HG02623 (cell line): ENCODE results near the gene SMARCB1.

Experiments
- ATAC-seq: cut with Tn5 transposase; IDR thresholded peaks from one replicate; pipeline ENCODE4 v1.9.1; 2021; ENCODE audit warnings: moderate library complexity; ENCODE audit not compliant: unreplicated experiment

SMARCB1 gene

DNA sequence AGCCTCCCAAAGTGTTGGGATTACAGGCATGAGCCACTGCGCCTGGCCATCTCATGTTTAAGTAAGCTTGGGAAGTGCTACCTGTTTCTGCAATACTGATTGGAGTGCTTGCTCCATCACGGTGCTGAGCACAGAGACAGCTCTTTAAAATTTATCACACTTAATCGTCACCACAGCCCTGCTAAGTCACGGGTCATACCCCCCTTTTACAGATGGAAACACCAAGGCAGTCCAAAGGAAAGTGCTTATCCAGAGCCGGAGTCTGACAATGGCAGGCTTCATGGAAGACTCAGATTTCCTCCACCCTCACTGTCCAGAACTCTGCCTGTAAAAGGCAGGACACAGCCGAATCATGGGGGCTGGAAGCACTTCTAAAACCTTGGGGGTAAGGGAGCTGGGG, 26.7 kb upstream of the SMARCB1 start:
- ATAC-seq, result no peak

GRCh38 chr22:23762842-23763578, 23.8 kb upstream of the SMARCB1 start, which contains the start of gene C22orf15:
Gene C22orf15, plus strand, starts transcription at chr22:23762990. Its CDS starts 317 bp downstream, at chr22:23763307.
- ATAC-seq, result no peak

DNA sequence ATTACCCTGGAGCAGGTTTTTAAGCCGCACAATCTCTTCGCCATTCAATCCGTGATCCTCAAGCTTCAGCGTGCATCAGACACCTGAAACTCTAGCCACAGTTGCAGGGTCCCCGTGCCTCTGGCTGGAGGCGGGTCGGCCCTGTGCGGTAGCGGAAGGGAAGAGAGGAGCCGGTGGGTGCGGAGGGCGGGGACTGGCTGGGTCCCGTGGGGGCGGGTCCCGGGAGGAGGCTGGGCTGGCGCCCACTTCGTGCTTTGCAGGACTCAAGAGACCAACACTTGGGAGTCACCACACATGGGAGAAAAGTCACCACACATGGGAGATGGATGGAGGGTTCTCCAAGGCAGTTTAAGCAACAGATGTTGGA, 23.2 kb upstream of the SMARCB1 start:
- ATAC-seq, result no peak

DNA sequence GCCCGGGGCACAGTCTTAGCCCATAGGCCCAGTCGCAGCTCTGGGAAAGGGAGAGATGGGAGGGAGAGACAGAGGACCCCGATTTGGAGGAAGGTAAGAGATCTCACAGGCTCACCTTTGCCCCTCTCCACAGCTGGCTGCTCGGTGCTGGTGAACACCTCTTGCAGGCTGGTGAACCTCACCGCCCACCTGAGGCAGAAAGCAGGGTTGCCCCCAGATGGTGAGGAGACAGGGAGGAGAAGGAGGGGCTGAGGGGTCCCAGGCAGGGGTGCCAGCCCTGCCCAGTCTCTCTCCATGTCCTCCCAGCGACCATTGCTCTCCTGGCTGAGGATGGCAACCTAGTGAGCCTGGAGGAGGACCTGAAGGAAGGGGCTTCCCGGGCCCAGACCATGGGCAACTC, 22.8 kb upstream of the SMARCB1 start:
- ATAC-seq, result no peak

DNA sequence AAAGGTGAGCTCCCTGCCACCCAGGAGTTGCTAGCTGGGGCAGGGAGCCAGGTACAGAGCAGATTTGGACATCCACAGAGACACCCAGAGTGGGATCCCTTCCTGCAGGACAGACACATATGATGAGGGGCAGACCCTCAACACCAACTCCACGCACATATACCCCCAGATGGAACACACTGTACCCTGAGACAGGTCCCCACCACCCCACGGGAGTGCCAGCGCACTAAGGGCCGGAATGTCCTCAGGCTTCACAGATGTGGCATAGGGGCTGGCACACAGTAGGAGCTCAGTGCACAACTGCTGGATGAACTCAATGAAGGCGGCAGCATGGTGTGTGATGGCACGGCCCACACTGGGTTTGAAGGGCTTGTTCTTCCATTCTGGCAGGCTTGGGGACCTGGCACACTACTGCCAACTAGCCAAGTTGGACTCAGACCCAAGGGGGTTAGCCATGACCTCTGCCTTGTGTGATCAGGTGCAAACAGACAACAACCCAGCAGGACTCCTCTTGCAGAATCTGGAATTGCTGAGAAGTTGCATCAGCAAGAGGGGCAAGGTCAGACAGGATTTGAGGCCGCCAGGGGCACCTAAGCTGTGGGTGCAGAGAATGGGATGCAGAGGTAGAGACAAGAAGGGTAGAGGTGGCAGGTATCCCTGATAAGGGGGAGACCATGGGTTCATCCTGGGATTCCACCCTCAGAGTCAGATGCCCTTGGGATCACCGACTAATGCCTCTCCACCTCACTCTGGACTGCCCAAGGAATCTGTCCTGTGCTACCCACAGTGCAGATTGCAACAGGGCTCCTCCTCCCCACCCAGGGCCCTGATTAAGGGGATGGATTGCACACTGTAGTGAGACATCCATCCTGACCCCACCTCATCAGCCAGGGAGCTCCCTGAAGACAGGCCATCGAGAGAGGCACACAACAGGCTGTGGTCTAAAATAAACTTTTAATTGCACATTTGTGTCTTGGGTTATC, 21.6 kb upstream of the SMARCB1 start:
- no peak for ATAC-seq

- ATAC-seq, result no peak
Measured at GRCh38 chr22:23767303-23767672, 19.5 kb upstream of the SMARCB1 start.

DNA sequence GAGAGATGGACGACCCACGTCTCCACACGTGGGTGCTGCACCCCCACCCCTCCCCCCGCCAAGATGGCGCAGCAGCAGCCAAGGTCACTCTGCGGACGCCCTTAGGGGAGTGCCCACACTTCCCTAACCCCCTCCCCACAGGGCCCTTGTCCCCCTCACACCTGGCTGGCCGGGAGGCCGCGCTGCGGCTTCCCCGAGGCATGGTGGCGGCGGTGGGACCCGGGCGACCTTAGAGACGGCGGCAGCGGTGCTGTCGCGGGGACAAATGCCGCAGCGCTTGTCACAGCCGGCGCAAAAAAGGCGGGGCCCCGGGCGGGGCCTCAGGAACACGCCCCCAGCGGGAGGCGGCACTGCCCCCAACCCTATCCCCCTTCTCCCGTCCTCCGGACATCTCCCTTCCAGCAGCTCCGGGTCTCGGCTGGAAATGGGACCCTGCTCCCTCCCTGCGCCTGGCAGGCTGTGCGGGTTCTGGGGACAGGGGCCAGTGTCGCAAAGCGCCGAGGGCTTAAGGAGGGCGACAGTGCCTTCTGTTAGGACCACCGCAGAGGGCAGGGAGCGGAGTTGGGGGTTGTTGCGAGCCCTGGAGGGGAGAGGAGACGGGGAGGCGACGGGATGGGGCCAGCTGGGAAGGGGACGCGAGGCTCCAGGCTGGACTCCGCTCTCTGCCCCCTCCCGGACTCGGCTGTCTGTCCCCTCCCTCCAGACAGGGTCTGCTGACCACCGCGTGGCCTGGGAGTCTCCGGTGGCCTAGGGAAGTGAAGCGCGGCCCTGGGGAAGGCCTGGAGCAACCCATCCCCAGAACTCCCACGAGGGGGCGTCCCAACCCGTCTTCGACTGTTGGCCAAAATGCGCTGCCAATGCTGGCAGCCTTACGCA, 18.9 kb upstream of the SMARCB1 start, which contains the start of gene CHCHD10:
Gene CHCHD10 (minus strand): TSS at position 300 of the 876 bp plus-strand sequence. CDS start 98 bp downstream, at position 202.
- no peak for ATAC-seq

DNA sequence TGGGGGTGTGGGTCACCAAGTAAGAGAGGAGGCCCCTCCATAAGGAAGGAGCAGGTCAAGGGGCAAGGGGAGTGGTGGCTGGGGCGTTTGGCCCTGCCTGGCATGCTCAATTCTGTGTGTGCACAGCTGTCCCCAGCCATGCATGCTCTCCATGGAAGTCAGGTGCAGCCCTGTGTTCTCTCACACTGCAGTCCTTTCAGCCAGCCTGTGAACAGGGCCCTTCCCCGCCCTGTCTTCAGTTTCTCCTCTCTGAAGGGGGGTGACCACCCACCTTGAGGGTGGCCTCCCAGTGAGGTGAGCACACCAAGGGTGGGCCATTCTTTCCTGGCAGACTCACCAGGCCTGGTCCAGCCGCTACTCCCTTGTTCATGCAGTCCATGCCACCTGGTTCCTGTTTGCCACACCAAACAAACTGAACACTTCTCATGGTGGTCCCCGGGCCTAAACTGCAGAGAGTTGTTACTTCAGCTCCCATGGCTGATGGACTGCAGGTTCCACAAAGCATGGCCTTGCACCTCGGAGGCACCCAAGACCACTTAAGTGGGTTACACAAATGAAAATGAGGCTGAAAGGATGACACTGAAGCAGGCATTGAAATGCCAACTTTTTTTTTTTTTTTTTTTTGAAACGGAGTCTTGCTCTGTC, 17.3 kb upstream of the SMARCB1 start:
- no peak for ATAC-seq

GRCh38 chr22:23772315-23772648, 14.5 kb upstream of the SMARCB1 start:
- no peak for ATAC-seq

- no peak for ATAC-seq
Measured at GRCh38 chr22:23772649-23773473, 13.9 kb upstream of the SMARCB1 start, which contains the start of gene MMP11. Gene MMP11, plus strand, starts transcription at chr22:23772849. Its CDS starts 22 bp downstream, at chr22:23772871.

GRCh38 chr22:23773483-23774113, 13.2 kb upstream of the SMARCB1 start:
- no peak for ATAC-seq

DNA sequence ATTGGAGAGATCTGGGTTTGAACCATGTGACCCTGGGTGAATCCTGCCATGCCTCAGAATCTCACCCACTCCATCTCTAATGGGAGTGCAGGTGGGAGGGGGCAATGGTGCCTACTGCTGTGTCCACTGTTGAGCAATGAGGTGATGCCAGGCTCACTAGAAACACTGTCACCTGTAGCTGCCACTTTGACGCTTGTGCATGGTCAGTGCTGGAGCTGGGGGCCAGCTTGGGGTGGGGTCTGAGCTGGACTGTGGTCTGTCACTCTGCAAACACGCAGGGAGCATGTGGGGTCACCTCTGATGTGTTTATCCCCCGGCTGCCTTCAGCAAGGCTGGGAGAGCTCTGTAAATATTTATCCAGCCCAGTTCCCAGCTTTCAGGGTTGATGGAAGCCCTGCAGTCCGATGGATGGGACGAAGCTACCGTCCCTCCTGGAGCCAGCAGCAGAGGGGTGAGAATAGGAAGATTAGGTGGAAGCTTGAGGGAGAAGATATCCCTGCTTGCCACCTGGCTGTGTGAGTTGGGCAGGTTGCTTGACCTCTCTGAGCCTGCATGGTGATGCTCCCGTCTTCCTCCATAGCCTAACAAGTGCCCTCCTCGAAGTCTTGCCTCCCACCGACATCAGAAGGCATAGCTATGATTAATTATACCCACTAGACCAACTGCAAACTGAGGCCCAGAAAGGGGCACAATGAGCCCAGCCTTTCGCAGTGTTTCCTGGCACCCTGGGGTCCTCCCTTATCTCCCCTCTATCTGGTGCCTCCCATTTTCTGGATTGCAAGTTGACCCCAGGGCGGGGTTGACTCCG, 12.4 kb upstream of the SMARCB1 start:
- no peak for ATAC-seq

DNA sequence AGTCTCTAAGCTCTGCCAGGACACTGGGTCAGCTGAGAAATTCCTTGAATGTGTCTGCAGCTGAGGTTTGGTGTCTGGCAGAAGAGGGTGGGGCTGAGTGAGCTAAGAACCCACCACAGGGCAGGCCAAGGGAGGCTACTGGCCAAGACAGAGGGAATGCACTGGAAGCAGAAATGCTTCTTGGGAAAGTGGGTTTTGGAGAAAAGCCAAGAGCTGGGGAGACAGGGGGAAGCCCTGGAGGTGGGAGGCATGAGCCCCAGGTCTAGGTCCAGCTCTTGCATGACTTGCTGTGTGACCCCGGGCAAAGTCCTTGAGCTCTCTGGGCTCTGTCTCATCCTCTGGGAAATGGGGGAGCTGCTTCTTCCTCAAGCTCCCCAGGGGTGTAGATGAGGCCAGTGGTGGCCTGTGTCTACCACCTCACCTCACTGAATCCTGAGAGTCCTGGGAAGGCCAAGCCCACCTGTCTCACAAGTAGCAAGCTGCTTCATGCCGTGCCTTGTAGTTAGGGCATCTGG, 11.8 kb upstream of the SMARCB1 start:
- ATAC-seq, result no peak

DNA sequence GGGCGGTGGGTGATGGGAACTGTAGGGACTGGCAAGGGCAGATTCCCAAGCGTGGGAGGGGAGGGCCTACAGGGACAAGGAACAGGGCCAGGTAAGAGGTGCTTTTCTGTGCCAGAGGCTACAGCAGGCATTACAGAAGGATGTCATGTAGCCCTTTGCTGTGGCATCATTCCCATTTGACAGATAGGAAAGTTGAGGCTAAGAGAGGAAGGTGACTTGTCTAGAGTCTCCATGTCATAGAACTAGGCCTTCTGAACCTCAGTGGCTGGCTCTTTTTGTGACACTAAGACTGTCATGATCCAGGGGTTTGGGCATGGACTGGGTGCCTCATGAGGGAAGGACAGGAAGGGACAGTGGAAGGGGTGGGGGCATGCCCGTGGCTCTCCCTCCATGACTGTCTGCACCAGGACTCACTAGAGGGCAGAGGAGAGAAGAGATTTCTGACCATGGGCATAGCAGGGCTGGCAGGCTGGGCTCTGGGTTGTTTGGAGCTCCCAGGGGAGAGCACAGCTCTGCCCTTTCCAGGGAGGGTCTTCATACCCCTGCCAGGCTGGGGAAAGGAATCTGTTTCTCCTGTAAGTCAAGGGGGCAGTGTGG, 10.9 kb upstream of the SMARCB1 start:
- ATAC-seq, result no peak

GRCh38 chr22:23777776-23778576, 8.8 kb upstream of the SMARCB1 start:
- ATAC-seq, result no peak

GRCh38 chr22:23778577-23778900, 8.2 kb upstream of the SMARCB1 start:
- ATAC-seq, result no peak

DNA sequence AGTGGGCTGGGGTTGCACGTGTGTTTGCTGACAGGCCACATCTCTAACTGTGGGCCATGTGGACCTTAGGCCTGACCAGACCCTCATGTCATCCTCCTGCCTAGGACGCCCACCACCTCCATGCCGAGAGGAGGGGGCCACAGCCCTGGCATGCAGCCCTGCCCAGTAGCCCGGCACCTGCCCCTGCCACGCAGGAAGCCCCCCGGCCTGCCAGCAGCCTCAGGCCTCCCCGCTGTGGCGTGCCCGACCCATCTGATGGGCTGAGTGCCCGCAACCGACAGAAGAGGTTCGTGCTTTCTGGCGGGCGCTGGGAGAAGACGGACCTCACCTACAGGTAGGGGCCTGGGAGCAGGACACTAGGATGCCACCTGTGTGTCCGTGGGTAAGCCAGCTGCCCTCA, 7.7 kb upstream of the SMARCB1 start:
- no peak for ATAC-seq
